DND-41 (cell line): ENCODE data around the gene NUF2.

Experiments used
- ATAC-seq: fragments of 200-7000 bp; cut with Tn5 transposase; 3 replicates; pipeline ENCODE4 v1.9.1; 2021; ENCODE audit warnings: low read depth; ENCODE audit not compliant: insufficient read depth
- DNase-seq: peaks from one replicate; pipeline ENCODE4 v3.0.0-alpha.2; 2020
- H2AFZ ChIP-seq: 2 replicates; pipeline ENCODE4 v1.6.0; 2012; ENCODE audit warnings: low read depth, low read length
- H3K27ac ChIP-seq: 2 replicates; pipeline ENCODE4 v1.5.1; 2012; ENCODE audit warnings: low read length, inconsistent platforms
- H3K27me3 ChIP-seq: fragments of 200-600 bp; sonication (generic); 2 replicates; pipeline ENCODE4 v1.6.0; 2012; ENCODE audit warnings: low read length, mild to moderate bottlenecking, inconsistent platforms; ENCODE audit not compliant: insufficient read depth, poor library complexity
- H3K36me3 ChIP-seq: 2 replicates; pipeline ENCODE4 v1.5.1; 2012; ENCODE audit warnings: low read length, inconsistent platforms; ENCODE audit not compliant: insufficient read depth
- H3K4me1 ChIP-seq: 2 replicates; pipeline ENCODE4 v1.5.1; 2012; ENCODE audit warnings: mild to moderate bottlenecking, low read length; ENCODE audit not compliant: insufficient read depth
- H3K4me2 ChIP-seq: 2 replicates; pipeline ENCODE4 v1.6.0; 2012; ENCODE audit warnings: mild to moderate bottlenecking, moderate library complexity, low read length, inconsistent platforms; ENCODE audit not compliant: insufficient read depth
- H3K4me3 ChIP-seq, 2 experiments: fragments of 200-600 bp in 1 of 2; shearing (Covaris generic) in 1 of 2; 2 replicates each; pipeline ENCODE4 v1.5.1; 2012 to 2016; ENCODE audit warnings: inconsistent platforms in 2 of 2, low read length in 2 of 2, mild to moderate bottlenecking in 2 of 2, low read depth in 1 of 2, moderate library complexity in 1 of 2
- H3K79me2 ChIP-seq: 2 replicates; pipeline ENCODE4 v1.6.0; 2012; ENCODE audit warnings: low read length, inconsistent platforms; ENCODE audit not compliant: insufficient read depth
- H3K9ac ChIP-seq: 2 replicates; pipeline ENCODE4 v1.6.0; 2012; ENCODE audit warnings: low read depth, mild to moderate bottlenecking, inconsistent platforms, low read length, moderate library complexity
- H3K9me3 ChIP-seq: 2 replicates; pipeline ENCODE4 v1.5.1; 2012; ENCODE audit warnings: low read length, moderate library complexity, mild to moderate bottlenecking, inconsistent platforms; ENCODE audit not compliant: insufficient read depth, severe bottlenecking
- H4K20me1 ChIP-seq: 2 replicates; pipeline ENCODE4 v1.6.0; 2012; ENCODE audit warnings: low read length; ENCODE audit not compliant: insufficient read depth
- CTCF ChIP-seq: IDR thresholded peaks from 2 replicates; pipeline ENCODE4 v1.5.1; 2012; ENCODE audit warnings: borderline replicate concordance, low read length, moderate library complexity, mild to moderate bottlenecking; ENCODE audit not compliant: poor library complexity, severe bottlenecking; ENCODE audit errors: extremely low read depth
- EZH2 ChIP-seq: IDR thresholded peaks from 3 replicates; pipeline ENCODE4 v1.6.1; 2012; ENCODE audit warnings: borderline replicate concordance, low read depth, mild to moderate bottlenecking, moderate library complexity, low read length, inconsistent platforms; ENCODE audit not compliant: severe bottlenecking

The NUF2 gene

GRCh38 chr1:163337631-163338030 lies 15.9 kb downstream of the NUF2 start:
- no peaks in the 10 kb centered on the region for H3K9me3 ChIP-seq
- H3K4me2 ChIP-seq, result no peak overlapping the region
- DNase-seq, result no peak
- no peak overlapping the region for H3K27ac ChIP-seq
- H3K36me3 ChIP-seq, result peaks cover 78% of the 10 kb centered on the region
- H3K27me3 ChIP-seq, result no peaks in the 10 kb centered on the region
- no peak overlapping the region for H3K9ac ChIP-seq
- no peak overlapping the region for H3K4me3 ChIP-seq
- H3K79me2 ChIP-seq, result 0 out of 2 replicates have a peak, but pooled peaks cover 8% of the 10 kb centered on the region
- TF ChIP-seq EZH2 (no peak), CTCF (no peak)
- H3K4me1 ChIP-seq, result no peaks in the 10 kb centered on the region
- no peak overlapping the region for H2AFZ ChIP-seq
- no peak for ATAC-seq
- no peaks in the 10 kb centered on the region for H4K20me1 ChIP-seq

- no peaks in the 10 kb centered on the region for H3K4me1 ChIP-seq
- TF ChIP-seq EZH2 (no peak), CTCF (no peak)
- no peak overlapping the region for H3K4me2 ChIP-seq
- peaks cover 89% of the 10 kb centered on the region for H3K36me3 ChIP-seq
- no peak overlapping the region for H2AFZ ChIP-seq
- no peak for DNase-seq
- no peak overlapping the region for H3K27ac ChIP-seq
- no peak overlapping the region for H3K4me3 ChIP-seq
- H3K27me3 ChIP-seq, result no peaks in the 10 kb centered on the region
- no peak overlapping the region for H3K9ac ChIP-seq
- H3K79me2 ChIP-seq, result no peaks in the 10 kb centered on the region
- H4K20me1 ChIP-seq, result no peaks in the 10 kb centered on the region; the same call in 1 of the 2 replicates
- no peaks in the 10 kb centered on the region for H3K9me3 ChIP-seq
- ATAC-seq, result no peak
These were observed 24.6 kb downstream of the NUF2 start for GRCh38 chr1:163346326-163346870.

- Histone ChIP-seq H3K79me2 (no peaks in the 10 kb centered on the region), H3K4me1 (no peaks in the 10 kb centered on the region), H4K20me1 (no peaks in the 10 kb centered on the region; the same call in 1 of the 2 replicates), H3K4me2 (no peak overlapping the region), H3K4me3 (no peak overlapping the region), H2AFZ (no peak overlapping the region), H3K9ac (no peak overlapping the region), H3K27ac (no peak overlapping the region), H3K27me3 (no peaks in the 10 kb centered on the region), H3K36me3 (peaks cover 96% of the 10 kb centered on the region), H3K9me3 (no peaks in the 10 kb centered on the region)
- TF ChIP-seq CTCF, result no peak
- TF ChIP-seq EZH2, result no peak
- DNase-seq (no peak), ATAC-seq (no peak)
These were observed 25.4 kb downstream of the NUF2 start for GRCh38 chr1:163347106-163347505.

GRCh38 chr1:163351912-163352311 lies 30.2 kb downstream of the NUF2 start:
- Histone ChIP-seq H3K4me2 (no peak overlapping the region), H2AFZ (no peak overlapping the region), H3K4me3 (no peak overlapping the region), H3K9me3 (no peaks in the 10 kb centered on the region), H3K36me3 (peaks cover 94% of the 10 kb centered on the region), H3K9ac (no peak overlapping the region), H3K27me3 (no peaks in the 10 kb centered on the region), H3K4me1 (no peaks in the 10 kb centered on the region), H3K79me2 (no peaks in the 10 kb centered on the region), H3K27ac (no peak overlapping the region), H4K20me1 (no peaks in the 10 kb centered on the region)
- DNase-seq, result no peak
- no peak for TF ChIP-seq EZH2
- TF ChIP-seq CTCF, result no peak
- no peak for ATAC-seq
